Upper lobe of left lung (tissue), 4 donors: ENCODE measurements around the gene ABHD8.

ENCODE experiments used
- POLR2A ChIP-seq, 4 donors: fragments of 450-650 bp; IDR thresholded peaks; one replicate each; pipeline ENCODE4 v1.5.1; 2016 to 2017; ENCODE audit warnings: antibody characterized with exemption in 4 of 4, mild to moderate bottlenecking in 2 of 4
- TF ChIP-seq, protein P1 (sequence below), 6 experiments: fragments of 450-650 bp in 4 of 6; fragments of 200-600 bp in 2 of 6; sonication (generic) in 2 of 6; IDR thresholded peaks; one replicate each; pipeline ENCODE4 v1.5.1; 2016 to 2019; ENCODE audit warnings: antibody characterized with exemption in 6 of 6

DNA sequence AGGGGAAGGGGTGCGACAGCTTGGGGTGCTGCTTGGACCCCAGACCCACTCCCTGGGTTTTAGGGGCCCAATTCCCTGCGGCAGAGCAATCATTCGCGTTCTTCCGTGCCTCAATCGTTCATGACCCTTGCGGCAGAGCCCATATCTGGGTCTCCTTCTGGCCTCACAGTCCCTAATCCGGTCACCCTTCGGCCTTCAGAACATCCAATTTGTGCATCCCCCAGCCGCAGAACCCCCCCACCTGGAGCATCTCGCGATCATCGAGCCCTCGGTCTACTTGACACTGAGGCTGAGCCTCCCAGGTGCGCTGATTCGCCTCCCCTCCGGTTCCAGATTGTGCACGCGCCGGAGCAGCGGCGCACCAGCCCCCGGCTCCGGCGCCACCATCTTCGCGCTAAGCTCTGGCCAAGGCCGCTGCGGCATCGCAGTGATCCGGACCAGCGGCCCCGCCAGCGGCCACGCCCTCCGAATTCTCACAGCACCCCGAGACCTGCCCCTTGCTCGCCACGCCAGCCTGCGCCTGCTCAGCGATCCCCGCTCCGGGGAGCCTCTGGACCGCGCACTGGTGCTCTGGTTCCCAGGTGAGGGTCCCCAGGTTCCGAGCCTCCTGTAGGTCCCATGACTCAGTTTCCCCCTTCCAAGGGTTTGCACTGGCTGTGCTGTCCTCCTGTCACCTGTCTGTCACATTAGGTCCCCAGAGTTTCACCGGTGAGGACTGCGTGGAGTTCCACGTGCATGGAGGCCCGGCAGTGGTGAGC, 34.6 kb upstream of the ABHD8 start:
- TF ChIP-seq, protein P1, sequence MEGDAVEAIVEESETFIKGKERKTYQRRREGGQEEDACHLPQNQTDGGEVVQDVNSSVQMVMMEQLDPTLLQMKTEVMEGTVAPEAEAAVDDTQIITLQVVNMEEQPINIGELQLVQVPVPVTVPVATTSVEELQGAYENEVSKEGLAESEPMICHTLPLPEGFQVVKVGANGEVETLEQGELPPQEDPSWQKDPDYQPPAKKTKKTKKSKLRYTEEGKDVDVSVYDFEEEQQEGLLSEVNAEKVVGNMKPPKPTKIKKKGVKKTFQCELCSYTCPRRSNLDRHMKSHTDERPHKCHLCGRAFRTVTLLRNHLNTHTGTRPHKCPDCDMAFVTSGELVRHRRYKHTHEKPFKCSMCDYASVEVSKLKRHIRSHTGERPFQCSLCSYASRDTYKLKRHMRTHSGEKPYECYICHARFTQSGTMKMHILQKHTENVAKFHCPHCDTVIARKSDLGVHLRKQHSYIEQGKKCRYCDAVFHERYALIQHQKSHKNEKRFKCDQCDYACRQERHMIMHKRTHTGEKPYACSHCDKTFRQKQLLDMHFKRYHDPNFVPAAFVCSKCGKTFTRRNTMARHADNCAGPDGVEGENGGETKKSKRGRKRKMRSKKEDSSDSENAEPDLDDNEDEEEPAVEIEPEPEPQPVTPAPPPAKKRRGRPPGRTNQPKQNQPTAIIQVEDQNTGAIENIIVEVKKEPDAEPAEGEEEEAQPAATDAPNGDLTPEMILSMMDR (IDR thresholded peaks at IDR 0.05): no peak
- TF ChIP-seq POLR2A (IDR thresholded peaks at IDR 0.05): no peak
